HCT116 (cell line): ENCODE data around the gene SYCP2. TPM values are rescaled to one million over a fixed set of nuclear protein-coding genes. Genes with fewer than 3 reads are reported as not detected.

Experiments
- ATAC-seq: fragments of 200-7000 bp; cut with Tn5 transposase; 2 replicates; pipeline ENCODE4 v1.9.1; 2020; ENCODE audit warnings: mild to moderate bottlenecking, moderate library complexity
- BruUV-seq: library from RNA; stranded (reverse); fragments of 400-500 nt; replicated peaks from 2 replicates; lab custom pipeline; 2021; lab: Mats Ljungman, UMichigan
- CTCF ChIA-PET: fragments of 300-600 bp; sonication (Branson Sonifier 250); formaldehyde crosslinking; loops from one replicate; lab custom pipeline; 2021; ENCODE audit warnings: antibody characterized with exemption; lab: Charles Lee
- POLR2A ChIA-PET: fragments of 300-600, 350-600 bp; sonication (Branson Sonifier 250); formaldehyde crosslinking; loops from one replicate; lab custom pipeline; 2021; ENCODE audit warnings: antibody characterized with exemption; lab: Charles Lee
- RAD21 ChIA-PET, 2 experiments: fragments of 300-600 bp; sonication (Branson Sonifier 250); formaldehyde crosslinking; loops; one replicate each; lab custom pipeline; 2023; ENCODE audit warnings: low total read pairs in 2 of 2; ENCODE audit not compliant: uncharacterized antibody in 2 of 2, unreplicated experiment in 2 of 2, low non-redundant PET in 1 of 2; lab: Charles Lee
- DNase-seq: peaks from one replicate; pipeline ENCODE4 v3.0.0-alpha.2; 2010; ENCODE audit warnings: low read depth, low spot score
- H2AFZ ChIP-seq: fragments of 200-600 bp; shearing (Covaris generic), sonication (generic); 2 replicates; pipeline ENCODE4 v1.6.1; 2017; ENCODE audit warnings: low read depth, mixed run types, mixed read lengths, antibody characterized with exemption, low read length; ENCODE audit not compliant: poor library complexity, severe bottlenecking
- H3K27ac ChIP-seq: 2 replicates; pipeline ENCODE4 v1.5.1; 2012; ENCODE audit warnings: low read depth, low read length
- H3K27me3 ChIP-seq: fragments of 200-600 bp; sonication (generic); 2 replicates; pipeline ENCODE4 v1.6.1; 2016; ENCODE audit warnings: mixed run types, low read length, mixed read lengths; ENCODE audit not compliant: insufficient read depth
- H3K36me3 ChIP-seq, 2 experiments: fragments of 200-500 bp in 1 of 2; fragments of 200-600 bp in 1 of 2; sonication (Bioruptor generic) in 1 of 2; sonication (generic) in 1 of 2; 2 replicates each; pipeline versions ENCODE4 v1.5.1 to v1.6.1; 2014 to 2016; ENCODE audit warnings: low read length in 2 of 2, inconsistent platforms in 1 of 2, mixed read lengths in 1 of 2, mixed run types in 1 of 2; ENCODE audit not compliant: insufficient read depth in 2 of 2, control insufficient read depth in 1 of 2
- H3K4me1 ChIP-seq, 2 experiments: fragments of 200-600 bp in 1 of 2; sonication (generic) in 1 of 2; 2 replicates each; pipeline versions ENCODE4 v1.5.1 to v1.6.1; 2012 to 2017; ENCODE audit warnings: low read length in 2 of 2, inconsistent platforms in 1 of 2, mild to moderate bottlenecking in 1 of 2, mixed read lengths in 1 of 2, mixed run types in 1 of 2, moderate library complexity in 1 of 2; ENCODE audit not compliant: insufficient read depth in 2 of 2, control insufficient read depth in 1 of 2
- H3K4me2 ChIP-seq: fragments of 200-600 bp; sonication (generic); 2 replicates; pipeline ENCODE4 v1.6.1; 2017; ENCODE audit warnings: mixed run types, low read length, mixed read lengths
- H3K4me3 ChIP-seq, 2 experiments: fragments of 200-600 bp in 1 of 2; sonication (generic) in 1 of 2; replicated peaks in 1 of 2; 2 replicates each; pipeline ENCODE4 v1.5.1; 2011 to 2016; ENCODE audit warnings: low read length in 2 of 2, control low read depth in 1 of 2, low read depth in 1 of 2, mild to moderate bottlenecking in 1 of 2, mixed read lengths in 1 of 2, mixed run types in 1 of 2
- H3K79me2 ChIP-seq: fragments of 200-600 bp; sonication (generic); 2 replicates; pipeline ENCODE4 v1.6.1; 2017; ENCODE audit warnings: mild to moderate bottlenecking, mixed run types, low read length, moderate library complexity, mixed read lengths; ENCODE audit not compliant: insufficient read depth
- H3K9ac ChIP-seq: fragments of 200-600 bp; sonication (generic); 2 replicates; pipeline ENCODE4 v1.6.1; 2016; ENCODE audit warnings: low read length, mixed read lengths
- H3K9me2 ChIP-seq: fragments of 200-600 bp; sonication (generic), shearing (Covaris generic); 2 replicates; pipeline ENCODE4 v1.6.1; 2017; ENCODE audit warnings: mixed run types, mild to moderate bottlenecking, moderate library complexity; ENCODE audit not compliant: insufficient read depth
- H3K9me3 ChIP-seq, 2 experiments: fragments of 200-500 bp in 1 of 2; fragments of 200-600 bp in 1 of 2; sonication (Bioruptor generic) in 1 of 2; sonication (generic) in 1 of 2; 2 replicates each; pipeline ENCODE4 v1.6.1; 2014 to 2017; ENCODE audit warnings: low read length in 2 of 2, mixed read lengths in 2 of 2, inconsistent platforms in 1 of 2, low read depth in 1 of 2, mild to moderate bottlenecking in 1 of 2, mixed run types in 1 of 2, moderate library complexity in 1 of 2; ENCODE audit not compliant: control insufficient read depth in 1 of 2, insufficient read depth in 1 of 2
- H4K20me1 ChIP-seq: fragments of 200-600 bp; sonication (generic), shearing (Covaris generic); 2 replicates; pipeline ENCODE4 v1.6.1; 2017; ENCODE audit warnings: mixed run types, mild to moderate bottlenecking, moderate library complexity; ENCODE audit not compliant: insufficient read depth
- ATF3 ChIP-seq: IDR thresholded peaks from 2 replicates; pipeline ENCODE4 v1.6.1; 2012
- CBX3 ChIP-seq: IDR thresholded peaks from 2 replicates; pipeline ENCODE4 v1.6.1; 2012; ENCODE audit warnings: low read depth
- CEBPB ChIP-seq: IDR thresholded peaks from 2 replicates; pipeline ENCODE4 v1.6.1; 2012; ENCODE audit warnings: low read depth
- CTCF ChIP-seq, 3 experiments: fragments of 200-600 bp in 1 of 3; sonication (generic) in 1 of 3; IDR thresholded peaks in 2 of 3; conservative IDR thresholded peaks in 1 of 3; 2 replicates each; pipeline ENCODE4 v1.5.1; 2012 to 2017; ENCODE audit warnings: low read depth in 2 of 3, low read length in 2 of 3, antibody characterized with exemption in 1 of 3, borderline replicate concordance in 1 of 3, control low read depth in 1 of 3, mild to moderate bottlenecking in 1 of 3, mixed read lengths in 1 of 3, mixed run types in 1 of 3, moderate library complexity in 1 of 3; ENCODE audit not compliant: insufficient read depth in 1 of 3
- EGR1 ChIP-seq: IDR thresholded peaks from 2 replicates; pipeline ENCODE4 v1.6.1; 2012; ENCODE audit warnings: low read depth
- ELF1 ChIP-seq: IDR thresholded peaks from 2 replicates; pipeline ENCODE4 v1.6.1; 2012; ENCODE audit warnings: low read depth, borderline replicate concordance
- EZH2 ChIP-seq: fragments of 200-600 bp; sonication (generic); IDR thresholded peaks from 2 replicates; pipeline ENCODE4 v1.6.1; 2017; ENCODE audit warnings: antibody characterized with exemption, mixed run types
- FOSL1 ChIP-seq: IDR thresholded peaks from 2 replicates; pipeline ENCODE4 v1.6.1; 2012; ENCODE audit warnings: low read depth
- MAX ChIP-seq: IDR thresholded peaks from 2 replicates; pipeline ENCODE4 v1.6.1; 2012
- POLR2A ChIP-seq: IDR thresholded peaks from 2 replicates; pipeline ENCODE4 v1.7.0; 2011; ENCODE audit warnings: borderline replicate concordance; ENCODE audit not compliant: insufficient read depth, insufficient read length; ENCODE audit errors: extremely low read depth
- RAD21 ChIP-seq: IDR thresholded peaks from 2 replicates; pipeline ENCODE4 v1.6.1; 2012; ENCODE audit warnings: low read depth, mild to moderate bottlenecking
- SIN3A ChIP-seq: IDR thresholded peaks from 2 replicates; pipeline ENCODE4 v1.6.1; 2012; ENCODE audit warnings: low read depth
- SP1 ChIP-seq: IDR thresholded peaks from 2 replicates; pipeline ENCODE4 v1.6.1; 2012; ENCODE audit warnings: low read depth
- SRF ChIP-seq: IDR thresholded peaks from 2 replicates; pipeline ENCODE4 v1.6.1; 2012; ENCODE audit warnings: low read depth
- TCF7L2 ChIP-seq: IDR thresholded peaks from 2 replicates; pipeline ENCODE4 v1.7.0; 2011; ENCODE audit warnings: borderline replicate concordance, inconsistent platforms; ENCODE audit not compliant: insufficient read depth, insufficient read length; ENCODE audit errors: extremely low read depth
- YY1 ChIP-seq: IDR thresholded peaks from 2 replicates; pipeline ENCODE4 v1.6.1; 2011; ENCODE audit warnings: low read length, low read depth, moderate library complexity, mild to moderate bottlenecking; ENCODE audit not compliant: insufficient replicate concordance; ENCODE audit errors: extremely low read depth
- ZBTB33 ChIP-seq: IDR thresholded peaks from 2 replicates; pipeline ENCODE4 v1.6.1; 2011; ENCODE audit warnings: mild to moderate bottlenecking, low read length, moderate library complexity; ENCODE audit not compliant: insufficient replicate concordance; ENCODE audit errors: extremely low read depth
- ZFX ChIP-seq: fragments of 450-650 bp; IDR thresholded peaks from 2 replicates; pipeline ENCODE4 v1.6.1; 2017
- ZNF274 ChIP-seq: fragments of 200-500 bp; sonication (Bioruptor generic); IDR thresholded peaks from 2 replicates; pipeline ENCODE4 v1.6.1; 2014; ENCODE audit warnings: mild to moderate bottlenecking, low read depth, low read length, inconsistent platforms
- intact Hi-C: fragments of 100-400 bp; cut with micrococcal nuclease; formaldehyde crosslinking; loops from 2 replicates; pipeline ENCODE4 v1.10.0; 2022
- total RNA-seq: library from RNA; stranded (reverse); gene quantifications from one replicate; pipeline ENCODE4 v1.2.1, GENCODE V29; 2021; ENCODE audit not compliant: unreplicated experiment

Gene SYCP2
- total RNA-seq, 1 experiment from 2014 or later, result 0.59 TPM

- no peaks in the 10 kb centered on the region for H3K27me3 ChIP-seq
- no peak overlapping the region for H3K4me3 ChIP-seq
- H3K9ac ChIP-seq, result no peak overlapping the region
- intact Hi-C loops, result no loop called here
- CTCF ChIA-PET, result no interaction called here
- peaks cover 2 to 17% of the 10 kb centered on the region in 2 experiments for H3K4me1 ChIP-seq
- no peaks in the 10 kb centered on the region for H3K79me2 ChIP-seq
- no peak for TF ChIP-seq ZBTB33
- TF ChIP-seq ATF3, result no peak
- TF ChIP-seq EGR1, result no peak
- TF ChIP-seq POLR2A, result no peak
- TF ChIP-seq SRF, result no peak
- no peak for TF ChIP-seq CTCF (IDR thresholded peaks at IDR 0.05 in 2 of 3, conservative IDR thresholded peaks at IDR 0.05 in 1 of 3; ENCODE audit: borderline replicate concordance in 1 of 3, insufficient read depth in 1 of 3, low read depth in 2 of 3, low read length in 2 of 3)
- no peak for TF ChIP-seq CBX3
- no peak for TF ChIP-seq FOSL1
- no peak for TF ChIP-seq EZH2
- TF ChIP-seq ZFX, result no peak
- no peak for TF ChIP-seq YY1
- TF ChIP-seq SP1, result no peak
- TF ChIP-seq TCF7L2, result no peak
- TF ChIP-seq ZNF274, result no peak
- no peak for TF ChIP-seq MAX
- TF ChIP-seq RAD21, result no peak
- TF ChIP-seq ELF1, result no peak
- TF ChIP-seq SIN3A, result no peak
- no peak for TF ChIP-seq CEBPB
- H3K9me2 ChIP-seq, result no peaks in the 10 kb centered on the region
- H3K27ac ChIP-seq, result no peak overlapping the region
- H2AFZ ChIP-seq, result no peak overlapping the region
- peaks cover 3 to 6% of the 10 kb centered on the region in 2 experiments; a peak in 3 of 4 replicates for H3K36me3 ChIP-seq
- no peaks in the 10 kb centered on the region for H3K9me3 ChIP-seq
- no peak for DNase-seq
- TSS peak; percentile 54 for BruUV-seq
- no peak for ATAC-seq
- H4K20me1 ChIP-seq, result no peaks in the 10 kb centered on the region
- H3K4me2 ChIP-seq, result no peak overlapping the region
- POLR2A ChIA-PET, result no interaction called here
- RAD21 ChIA-PET, result no interaction called here
Observed at GRCh38 chr20:59938221-59938620, 4.8 kb upstream of the SYCP2 start.
